Natural killer cell (primary cell): Measurements from ENCODE around the gene BRD4. TPM values are rescaled to one million over a fixed set of nuclear protein-coding genes. Genes with fewer than 3 reads are reported as not detected.

ENCODE experiments used
- ATAC-seq, 3 donors: fragments of 150-1000 bp in 2 of 3; fragments of 200-7000 bp in 1 of 3; cut with Tn5 transposase; 1 replicate in 1 of 3; 2 replicates in 2 of 3; pipeline ENCODE4 v1.10.0; 2021; ENCODE audit warnings: mild to moderate bottlenecking in 2 of 3, moderate library complexity in 2 of 3
- DNase-seq, 2 donors: peaks; one replicate each; pipeline versions ENCODE4 v3.0.0 to v3.0.0-alpha.2; 2013 to 2021; ENCODE audit warnings: mixed read lengths in 1 of 2
- H3K27ac ChIP-seq: one replicate; pipeline ENCODE4 v1.5.1; 2013; ENCODE audit warnings: mild to moderate bottlenecking, low read length
- H3K27me3 ChIP-seq: one replicate; pipeline ENCODE4 v1.6.1; 2013; ENCODE audit warnings: low read length; ENCODE audit not compliant: control insufficient read depth, insufficient read depth
- H3K36me3 ChIP-seq: one replicate; pipeline ENCODE4 v1.6.1; 2013; ENCODE audit warnings: low read length; ENCODE audit not compliant: control insufficient read depth, insufficient read depth
- H3K4me1 ChIP-seq: one replicate; pipeline ENCODE4 v1.6.1; 2013; ENCODE audit warnings: low read length; ENCODE audit not compliant: control insufficient read depth, insufficient read depth
- H3K4me3 ChIP-seq: one replicate; pipeline ENCODE4 v1.5.1; 2013; ENCODE audit warnings: low read length
- H3K9me3 ChIP-seq: one replicate; pipeline ENCODE4 v1.6.1; 2013; ENCODE audit warnings: low read length; ENCODE audit not compliant: control insufficient read depth, insufficient read depth
- H3K27ac Mint-ChIP-seq, 2 donors: one replicate each; pipeline ENCODE4 v1.8.0; 2022; ENCODE audit warnings: mild to moderate bottlenecking in 2 of 2, mixed read lengths in 2 of 2, moderate library complexity in 1 of 2
- H3K27me3 Mint-ChIP-seq, 2 donors: one replicate each; pipeline ENCODE4 v1.8.0; 2022; ENCODE audit warnings: low read depth in 2 of 2, mixed read lengths in 2 of 2
- H3K36me3 Mint-ChIP-seq: one replicate; pipeline ENCODE4 v1.8.0; 2022; ENCODE audit warnings: mixed read lengths
- H3K4me1 Mint-ChIP-seq, 2 donors: one replicate each; pipeline ENCODE4 v1.8.0; 2022; ENCODE audit warnings: mixed read lengths in 2 of 2
- H3K4me3 Mint-ChIP-seq: one replicate; pipeline ENCODE4 v1.8.0; 2022; ENCODE audit warnings: mild to moderate bottlenecking, moderate library complexity, mixed read lengths
- H3K9me3 Mint-ChIP-seq, 2 donors: one replicate each; pipeline ENCODE4 v1.8.0; 2022; ENCODE audit warnings: mixed read lengths in 2 of 2
- CTCF ChIP-seq: fragments of 200-600 bp; IDR thresholded peaks from one replicate; pipeline ENCODE4 v1.8.0; 2022; ENCODE audit warnings: antibody characterized with exemption
- WGBS: methylation state at CpG from one replicate; pipeline ENCODE4 v1.1.7; 2013; ENCODE audit warnings: missing lambda C conversion rate; ENCODE audit not compliant: insufficient coverage; 5-methylcytosine and 5-hydroxymethylcytosine counted together
- intact Hi-C: fragments of 100-400 bp; cut with micrococcal nuclease; formaldehyde crosslinking; loops from one replicate; pipeline ENCODE4 v1.14.2; 2022
- total RNA-seq, 4 donors: library from RNA; stranded (reverse); fragments of 120-200 nt in 1 of 4; gene quantifications; one replicate each; pipeline versions ENCODE4 v1.2.3 to v1.2.4, GENCODE V29; 2013 to 2022

The BRD4 gene
- total RNA-seq, 3 donors from 2014 or later (not counting 1 experiment from before 2014, with no cell fraction given), result 91.9 to 116 (median 98.3) TPM

GRCh38 chr19:15320116-15320515 is 12.2 kb downstream of the BRD4 start:
- Mint-ChIP-seq H3K4me3 (peak overlapping the region; percentile 13), H3K4me1 (peaks cover 85 to 88% of the 10 kb centered on the region in 2 donors), H3K27ac (peak overlapping the region; percentile 0 to 29), H3K36me3 (no peaks in the 10 kb centered on the region), H3K9me3 (no peaks in the 10 kb centered on the region), H3K27me3 (no peaks in the 10 kb centered on the region)
- no peak for TF ChIP-seq CTCF
- H3K9me3 ChIP-seq, result no peaks in the 10 kb centered on the region
- H3K4me1 ChIP-seq, result peaks cover 69% of the 10 kb centered on the region
- no peaks in the 10 kb centered on the region for H3K27me3 ChIP-seq
- no peak for ATAC-seq
- no peak overlapping the region for H3K27ac ChIP-seq
- intact Hi-C loops, result no loop called here
- 88% methylated on average over 3 of the region's 4 CpGs for WGBS
- H3K4me3 ChIP-seq, result no peak overlapping the region
- no peaks in the 10 kb centered on the region for H3K36me3 ChIP-seq
- DNase-seq, result no peak

GRCh38 chr19:15318241-15318691 is 14.1 kb downstream of the BRD4 start:
- no peak overlapping the region for H3K4me3 ChIP-seq
- peak; percentile 50 to 65 (median 56) for ATAC-seq
- DNase-seq, result peak in 1 of 2 donors; percentile 59
- Mint-ChIP-seq H3K4me3 (peak overlapping the region; percentile 66), H3K27ac (peak overlapping the region; percentile 77 to 86), H3K27me3 (no peaks in the 10 kb centered on the region), H3K9me3 (no peaks in the 10 kb centered on the region), H3K4me1 (peaks cover 83 to 84% of the 10 kb centered on the region in 2 donors), H3K36me3 (no peaks in the 10 kb centered on the region)
- H3K27me3 ChIP-seq, result no peaks in the 10 kb centered on the region
- WGBS, result 21% methylated on average over 5 of the region's 6 CpGs
- H3K36me3 ChIP-seq, result no peaks in the 10 kb centered on the region
- peaks cover 59% of the 10 kb centered on the region for H3K4me1 ChIP-seq
- intact Hi-C loops, result no loop called here
- peak overlapping the region; percentile 54 for H3K27ac ChIP-seq
- no peaks in the 10 kb centered on the region for H3K9me3 ChIP-seq
- TF ChIP-seq CTCF, result no peak

GRCh38 chr19:15317392-15318071 is 14.8 kb downstream of the BRD4 start:
- no peak overlapping the region for H3K4me3 ChIP-seq
- H3K36me3 ChIP-seq, result no peaks in the 10 kb centered on the region
- Mint-ChIP-seq H3K27ac (peak overlapping the region; percentile 77 to 86), H3K4me3 (peak overlapping the region; percentile 66), H3K27me3 (no peaks in the 10 kb centered on the region), H3K36me3 (no peaks in the 10 kb centered on the region), H3K4me1 (peaks cover 85 to 86% of the 10 kb centered on the region in 2 donors), H3K9me3 (no peaks in the 10 kb centered on the region)
- no peak for TF ChIP-seq CTCF
- peak overlapping the region; percentile 11 for H3K27ac ChIP-seq
- 100% methylated on average over 2 of the region's 3 CpGs for WGBS
- ATAC-seq, result peak in 1 of 3 donors; percentile 6
- intact Hi-C loops, result no loop called here
- H3K27me3 ChIP-seq, result no peaks in the 10 kb centered on the region
- peaks cover 59% of the 10 kb centered on the region for H3K4me1 ChIP-seq
- DNase-seq, result no peak
- H3K9me3 ChIP-seq, result no peaks in the 10 kb centered on the region

- Histone ChIP-seq H3K27ac (peak overlapping the region; percentile 51), H3K36me3 (no peaks in the 10 kb centered on the region), H3K9me3 (no peaks in the 10 kb centered on the region), H3K27me3 (no peaks in the 10 kb centered on the region), H3K4me3 (no peak overlapping the region), H3K4me1 (peaks cover 61% of the 10 kb centered on the region)
- DNase-seq (no peak), ATAC-seq (no peak)
- Mint-ChIP-seq H3K27me3 (no peaks in the 10 kb centered on the region), H3K9me3 (no peaks in the 10 kb centered on the region), H3K4me1 (peaks cover 83 to 85% of the 10 kb centered on the region in 2 donors), H3K27ac (peak overlapping the region; percentile 77 to 86), H3K36me3 (no peaks in the 10 kb centered on the region), H3K4me3 (peak overlapping the region; percentile 71)
- 14% methylated on average over 1 of the region's 2 CpGs for WGBS
- intact Hi-C loops, result no loop called here
- no peak for TF ChIP-seq CTCF
Observed at GRCh38 chr19:15316498-15316897, 15.8 kb downstream of the BRD4 start.
